Tibial nerve (tissue), 3 donors: ENCODE data around the gene FNDC11.

ENCODE experiments used
- CTCF ChIP-seq, 5 experiments: fragments of 200-600 bp in 3 of 5; fragments of 450-650 bp in 2 of 5; sonication (generic) in 3 of 5; IDR thresholded peaks; one replicate each; pipeline ENCODE4 v1.5.1; 2016 to 2019; ENCODE audit warnings: antibody characterized with exemption in 5 of 5, mild to moderate bottlenecking in 3 of 5, moderate library complexity in 2 of 5
- POLR2A ChIP-seq, 2 donors: fragments of 450-650 bp; IDR thresholded peaks; one replicate each; pipeline ENCODE4 v1.6.1; 2017; ENCODE audit warnings: antibody characterized with exemption in 2 of 2, mild to moderate bottlenecking in 2 of 2, moderate library complexity in 2 of 2

- TF ChIP-seq CTCF (IDR thresholded peaks at IDR 0.05) (no peak), POLR2A (IDR thresholded peaks at IDR 0.05) (no peak)
These were observed 16.9 kb upstream of the FNDC11 start, which contains the start of gene PTK6 for GRCh38 chr20:63536997-63537524.
